ENCODE measurements around the gene SBK3.

DNA sequence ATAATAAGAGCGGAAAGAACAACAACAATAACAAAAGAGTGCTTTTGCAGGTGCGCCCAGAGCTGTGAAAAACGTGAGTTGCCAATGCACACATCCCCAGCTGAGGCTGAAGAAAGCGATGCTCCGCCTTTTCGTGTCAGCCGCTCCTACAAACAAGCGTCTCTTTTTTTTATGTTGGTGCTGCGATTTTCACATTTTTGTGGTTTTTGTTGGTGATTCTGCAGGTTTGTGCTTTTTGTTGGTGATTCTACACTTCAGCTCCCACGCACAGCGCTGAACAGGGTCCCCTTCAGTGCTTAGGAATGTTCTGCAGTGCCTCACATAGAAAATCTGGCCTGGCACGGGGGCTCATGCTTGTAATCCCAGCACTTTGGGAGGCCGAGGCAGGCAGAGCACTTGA lies 7.3 kb upstream of the SBK3 start:
- TF ChIP-seq POLR2AphosphoS5 (IDR thresholded peaks at IDR 0.05; ENCODE audit: borderline replicate concordance, low read depth, low read length) = no peak
- TF ChIP-seq EZH2 (IDR thresholded peaks at IDR 0.05) = no peak

Data from SK-N-MC (cell line).